Liver (tissue), 9 donors: ENCODE measurements around the gene TMPRSS3. TPM values are rescaled to one million over a fixed set of nuclear protein-coding genes. Genes with fewer than 3 reads are reported as not detected.

Source experiments
- DNase-seq: peaks from one replicate; pipeline ENCODE4 v3.0.0-alpha.2; 2017; ENCODE audit warnings: low spot score
- H3K27ac ChIP-seq, 2 donors: one replicate each; pipeline ENCODE4 v1.7.0; 2013; ENCODE audit warnings: inconsistent platforms in 2 of 2, low read length in 2 of 2, control low read depth in 1 of 2, low read depth in 1 of 2, mild to moderate bottlenecking in 1 of 2
- H3K27me3 ChIP-seq, 4 donors: one replicate each; pipeline versions ENCODE4 v1.6.1 to v1.7.0; 2013; ENCODE audit warnings: low read length in 3 of 4, inconsistent platforms in 1 of 4, mild to moderate bottlenecking in 1 of 4, moderate library complexity in 1 of 4; ENCODE audit not compliant: control insufficient read depth in 4 of 4, insufficient read depth in 4 of 4
- H3K36me3 ChIP-seq, 4 donors: one replicate each; pipeline versions ENCODE4 v1.6.1 to v1.7.0; 2013; ENCODE audit warnings: low read length in 3 of 4, mild to moderate bottlenecking in 3 of 4, low read depth in 1 of 4, moderate library complexity in 1 of 4; ENCODE audit not compliant: control insufficient read depth in 4 of 4, insufficient read depth in 3 of 4
- H3K4me1 ChIP-seq, 4 donors: one replicate each; pipeline versions ENCODE4 v1.6.1 to v1.7.0; 2013; ENCODE audit warnings: low read length in 3 of 4, mild to moderate bottlenecking in 3 of 4, moderate library complexity in 1 of 4; ENCODE audit not compliant: control insufficient read depth in 4 of 4, insufficient read depth in 4 of 4
- H3K4me3 ChIP-seq, 3 donors: one replicate each; pipeline versions ENCODE4 v1.6.1 to v1.7.0; 2013; ENCODE audit warnings: low read length in 3 of 3, control low read depth in 1 of 3, low read depth in 1 of 3, mild to moderate bottlenecking in 1 of 3
- H3K9ac ChIP-seq, 2 donors: one replicate each; pipeline ENCODE4 v1.7.0; 2013; ENCODE audit warnings: low read length in 2 of 2, mild to moderate bottlenecking in 2 of 2, moderate library complexity in 2 of 2, control low read depth in 1 of 2, low read depth in 1 of 2
- H3K9me3 ChIP-seq, 4 donors: one replicate each; pipeline versions ENCODE4 v1.6.1 to v1.7.0; 2013; ENCODE audit warnings: low read length in 3 of 4; ENCODE audit not compliant: control insufficient read depth in 4 of 4
- ATF3 ChIP-seq: IDR thresholded peaks from 2 replicates; pipeline ENCODE4 v1.6.1; 2016; ENCODE audit warnings: antibody characterized with exemption
- FOXA1 ChIP-seq: IDR thresholded peaks from 2 replicates; pipeline ENCODE4 v1.6.1; 2016; ENCODE audit warnings: antibody characterized with exemption
- NR2F2 ChIP-seq: IDR thresholded peaks from 2 replicates; pipeline ENCODE4 v1.6.1; 2016; ENCODE audit warnings: antibody characterized with exemption
- RAD21 ChIP-seq, 2 donors: IDR thresholded peaks; 2 replicates each; pipeline ENCODE4 v1.6.1; 2016; ENCODE audit warnings: antibody characterized with exemption in 2 of 2, mild to moderate bottlenecking in 2 of 2
- REST ChIP-seq: IDR thresholded peaks from 2 replicates; pipeline ENCODE4 v1.6.1; 2016; ENCODE audit warnings: antibody characterized with exemption, mild to moderate bottlenecking
- RXRA ChIP-seq, 2 donors: IDR thresholded peaks; 2 replicates each; pipeline ENCODE4 v1.6.1; 2017 to 2018; ENCODE audit warnings: antibody characterized with exemption in 2 of 2, mild to moderate bottlenecking in 1 of 2
- TAF1 ChIP-seq: conservative IDR thresholded peaks from 2 replicates; pipeline ENCODE4 v1.6.1; 2016; ENCODE audit warnings: antibody characterized with exemption, mild to moderate bottlenecking
- YY1 ChIP-seq: IDR thresholded peaks from 2 replicates; pipeline ENCODE4 v1.6.1; 2016; ENCODE audit warnings: antibody characterized with exemption, mild to moderate bottlenecking
- ZBTB33 ChIP-seq: IDR thresholded peaks from 2 replicates; pipeline ENCODE4 v1.6.1; 2016; ENCODE audit warnings: antibody characterized with exemption
- WGBS: extraction: QIAGEN DNeasy Blood & Tissue Kit; methylation state at CpG from one replicate; pipeline ENCODE4 v1.1.7; 2013; 5-methylcytosine and 5-hydroxymethylcytosine counted together
- polyA plus RNA-seq, 2 donors: library from polyadenylated mRNA; stranded (reverse) in 1 of 2; unstranded in 1 of 2; fragments of 200-250 nt in 1 of 2; fragments of >200 nt in 1 of 2; fragmentation: Nextera tagmentation in 1 of 2; extraction: Ambion mirVana in 1 of 2; gene quantifications; one replicate each; pipeline versions ENCODE4 v1.2.1 to v1.2.3, GENCODE V29; 2013 to 2015
- total RNA-seq, 2 donors: library from RNA; depleted of rRNA; stranded (reverse); fragments of >200 nt; gene quantifications; one replicate each; pipeline ENCODE4 v1.2.3, GENCODE V29; 2014
- donor health status: healthy.
- donor health status: healthy.
- donor health status: healthy.
- donor health status: healthy.
- donor health status: healthy.

The TMPRSS3 gene
- total and polyA plus RNA-seq, 4 donors, result 0.25 to 0.50 TPM; not detected in 2

- H3K27me3 ChIP-seq, result peaks cover 0 to 5% (median 1%) of the 10 kb centered on the region in 4 donors
- WGBS, result 73% methylated on average over 16 of the region's 16 CpGs
- H3K9me3 ChIP-seq, result no peaks in the 10 kb centered on the region
- TF ChIP-seq NR2F2 (no peak), FOXA1 (no peak), ATF3 (no peak), ZBTB33 (no peak), REST (no peak), TAF1 (no peak), RXRA (IDR thresholded peaks at IDR 0.05) (no peak)
- no peaks in the 10 kb centered on the region for H3K4me1 ChIP-seq
- no peak overlapping the region for H3K4me3 ChIP-seq
- H3K27ac ChIP-seq, result no peak overlapping the region
- no peak for DNase-seq
- H3K9ac ChIP-seq, result no peak overlapping the region
- no peaks in the 10 kb centered on the region for H3K36me3 ChIP-seq
These were observed 26.0 kb downstream of the TMPRSS3 start for GRCh38 chr21:42369821-42370220.

DNA sequence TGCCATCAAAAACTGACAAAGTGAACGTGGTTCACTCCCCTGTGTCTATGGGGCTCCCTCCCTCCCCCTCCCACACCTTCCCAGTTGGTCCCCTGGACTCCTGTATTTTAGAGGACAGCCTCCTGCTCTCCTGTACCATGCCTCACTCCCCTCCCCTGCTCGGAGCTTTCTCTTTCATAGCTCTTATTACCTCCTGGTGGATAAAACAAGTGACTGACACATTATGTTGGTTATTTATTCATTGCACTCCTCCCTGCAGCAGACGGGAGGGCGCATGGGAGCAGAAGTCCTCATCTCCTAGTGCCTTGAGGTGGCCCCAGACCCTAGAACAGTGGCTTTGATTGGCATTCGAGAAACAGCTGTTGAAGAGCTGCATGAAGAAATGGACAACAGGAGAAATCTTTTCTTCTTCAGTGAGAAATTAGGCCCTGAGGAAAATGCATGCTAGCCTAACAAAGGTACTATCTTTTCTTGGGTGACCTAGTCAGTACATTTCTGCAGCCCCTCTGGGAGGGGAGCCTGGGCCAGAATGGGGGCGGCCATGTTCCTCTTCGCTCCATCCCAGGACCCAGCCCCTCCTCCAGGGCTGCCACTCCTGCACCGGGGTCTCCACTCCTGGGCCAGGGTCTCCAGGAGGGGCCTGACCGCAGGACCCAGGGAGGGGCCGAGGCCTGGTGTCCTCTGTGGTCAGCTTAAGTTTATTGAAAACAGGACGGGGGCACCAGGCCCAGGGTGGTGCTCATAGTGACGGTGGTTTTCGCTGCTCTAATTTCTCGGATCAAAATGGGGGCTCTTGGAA, 28.3 kb downstream of the TMPRSS3 start:
- Histone ChIP-seq H3K4me3 (no peak overlapping the region), H3K27me3 (peaks cover 0 to 9% (median 3%) of the 10 kb centered on the region in 4 donors), H3K36me3 (no peaks in the 10 kb centered on the region), H3K9me3 (no peaks in the 10 kb centered on the region), H3K4me1 (no peaks in the 10 kb centered on the region), H3K27ac (no peak overlapping the region), H3K9ac (no peak overlapping the region)
- no peak for DNase-seq
- 90% methylated on average over 14 of the region's 14 CpGs for WGBS
- TF ChIP-seq RAD21 (IDR thresholded peaks at IDR 0.05), result no peak

DNA sequence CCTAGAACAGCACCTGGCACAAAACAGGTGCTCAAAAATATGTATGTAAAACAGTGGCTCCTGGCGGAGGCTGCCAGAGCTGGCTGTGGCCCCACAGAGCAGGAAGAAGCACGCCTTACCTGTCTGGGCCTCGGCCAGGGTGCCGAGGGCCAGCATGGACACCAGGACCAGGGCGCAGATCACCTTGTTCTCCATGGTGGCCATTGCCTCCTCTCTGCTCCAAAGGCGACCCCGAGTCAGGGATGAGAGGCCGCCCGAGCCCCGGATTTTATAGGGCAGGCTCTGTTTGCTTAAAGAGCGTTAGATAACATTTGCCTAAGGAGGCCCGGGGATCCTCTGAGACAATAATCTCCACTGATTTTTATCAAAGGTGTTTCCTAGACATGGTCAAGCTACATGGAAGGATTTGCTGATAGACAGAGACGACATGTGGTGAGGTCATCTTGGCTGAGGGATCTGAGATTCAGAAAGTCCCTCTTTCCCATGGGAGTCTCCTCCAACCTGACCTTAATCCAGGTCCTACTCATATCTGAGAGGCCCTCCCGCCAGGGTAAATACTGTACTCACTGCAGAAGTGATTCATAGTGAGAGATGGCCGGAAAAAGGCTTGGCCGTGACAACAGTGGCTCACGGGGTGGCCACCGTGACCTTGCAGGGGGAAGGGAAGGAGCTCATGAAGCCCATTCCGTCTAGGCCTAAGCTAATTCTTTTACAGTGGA, 29.4 kb downstream of the TMPRSS3 start, which contains the start of gene TFF1:
TFF1 (minus strand) TSS at position 244 of the 719 bp plus-strand sequence; CDS start at position 204, 40 bp downstream.
- H3K4me3 ChIP-seq, result no peak within 1 kb of the TSS
- H3K9me3 ChIP-seq, result no peaks in the 10 kb centered on the region
- 80% methylated on average over 19 of the region's 19 CpGs for WGBS
- no peak within 1 kb of the TSS for H3K9ac ChIP-seq
- H3K27ac ChIP-seq, result no peak within 1 kb of the TSS
- H3K36me3 ChIP-seq, result no peaks in the 10 kb centered on the region
- DNase-seq, result no peak
- peaks cover 0 to 9% (median 3%) of the 10 kb centered on the region in 4 donors for H3K27me3 ChIP-seq
- no peak for TF ChIP-seq YY1
- H3K4me1 ChIP-seq, result no peaks in the 10 kb centered on the region
